GM12878 (cell line): ENCODE data around the gene FAM151A.

Source experiments
- FOXM1 ChIP-seq: IDR thresholded peaks from 2 replicates; pipeline ENCODE4 v1.6.1; 2012; ENCODE audit warnings: low read depth, mild to moderate bottlenecking, inconsistent platforms, low read length, moderate library complexity
- SP1 ChIP-seq: IDR thresholded peaks from one replicate; pipeline ENCODE4 v1.6.1; 2011; ENCODE audit warnings: low read depth, low read length
- STAT3 ChIP-seq: IDR thresholded peaks from 2 replicates; pipeline ENCODE4 v1.6.1; 2011; ENCODE audit warnings: low read depth, low read length, improper control_type of control experiment
- TF ChIP-seq, protein P1 (sequence below): IDR thresholded peaks from 2 replicates; pipeline ENCODE4 v1.6.1; 2012; ENCODE audit warnings: low read length, inconsistent platforms

DNA sequence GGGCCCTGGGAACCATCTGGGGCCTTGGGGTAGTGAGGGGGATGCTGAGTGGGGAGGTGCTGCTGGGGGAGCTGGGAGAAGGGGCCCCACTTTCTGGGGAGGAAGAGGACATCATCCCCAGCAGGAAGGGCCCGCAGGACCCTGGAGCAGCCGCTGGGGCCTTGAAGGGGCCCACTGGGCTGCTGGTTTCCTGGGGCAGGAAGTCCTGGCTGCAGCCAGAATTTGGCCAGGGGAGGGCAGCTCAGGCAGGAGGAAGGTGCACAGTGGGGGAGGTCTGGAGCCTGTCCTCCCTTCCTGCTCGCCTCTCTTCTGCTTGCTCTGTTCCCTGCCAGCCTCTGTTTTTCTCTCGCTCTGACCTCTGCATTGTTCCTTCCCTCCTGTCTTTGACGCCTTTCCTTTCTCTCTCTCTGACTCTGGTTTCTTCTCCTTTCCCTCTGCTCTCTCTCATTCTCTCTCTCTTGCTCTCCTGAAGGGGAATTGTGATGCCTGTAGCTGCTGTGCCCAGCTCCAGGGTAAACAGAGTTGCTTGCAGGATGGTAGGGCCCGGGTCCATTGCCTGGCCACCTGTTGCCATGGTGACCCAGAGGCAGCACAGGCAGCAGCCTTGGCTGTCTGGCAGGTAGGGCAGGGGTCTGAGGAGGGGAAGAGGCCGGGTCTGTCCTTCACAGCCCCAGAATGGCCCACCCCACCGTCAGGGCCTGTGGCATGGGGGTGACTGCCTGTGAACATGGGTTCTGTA, 51.4 kb downstream of the FAM151A start:
- TF ChIP-seq SP1 (no peak), FOXM1 (no peak), STAT3 (no peak)
- TF ChIP-seq, protein P1, sequence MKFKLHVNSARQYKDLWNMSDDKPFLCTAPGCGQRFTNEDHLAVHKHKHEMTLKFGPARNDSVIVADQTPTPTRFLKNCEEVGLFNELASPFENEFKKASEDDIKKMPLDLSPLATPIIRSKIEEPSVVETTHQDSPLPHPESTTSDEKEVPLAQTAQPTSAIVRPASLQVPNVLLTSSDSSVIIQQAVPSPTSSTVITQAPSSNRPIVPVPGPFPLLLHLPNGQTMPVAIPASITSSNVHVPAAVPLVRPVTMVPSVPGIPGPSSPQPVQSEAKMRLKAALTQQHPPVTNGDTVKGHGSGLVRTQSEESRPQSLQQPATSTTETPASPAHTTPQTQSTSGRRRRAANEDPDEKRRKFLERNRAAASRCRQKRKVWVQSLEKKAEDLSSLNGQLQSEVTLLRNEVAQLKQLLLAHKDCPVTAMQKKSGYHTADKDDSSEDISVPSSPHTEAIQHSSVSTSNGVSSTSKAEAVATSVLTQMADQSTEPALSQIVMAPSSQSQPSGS: no peak
